GM21737 (cell line): Measurements from ENCODE around the gene TMEM115.
A peak's percentile ranks its signal among the peaks of the same experiment; 100 is the strongest.

Source experiments
- ATAC-seq: cut with Tn5 transposase; IDR thresholded peaks from one replicate; pipeline ENCODE4 v1.9.1; 2021; ENCODE audit warnings: mild to moderate bottlenecking, moderate library complexity; ENCODE audit not compliant: unreplicated experiment

The TMEM115 gene

GRCh38 chr3:50358911-50359759 lies at the start of gene TMEM115:
TSS of gene TMEM115 (minus strand) at chr3:50359521. CDS start at chr3:50359063, 458 bp downstream.
- ATAC-seq = peak; percentile 95

GRCh38 chr3:50408443-50408944 lies 49.2 kb upstream of the TMEM115 start:
- no peak for ATAC-seq

- ATAC-seq = no peak
These were observed 47.2 kb upstream of the TMEM115 start for GRCh38 chr3:50406487-50406886.

DNA sequence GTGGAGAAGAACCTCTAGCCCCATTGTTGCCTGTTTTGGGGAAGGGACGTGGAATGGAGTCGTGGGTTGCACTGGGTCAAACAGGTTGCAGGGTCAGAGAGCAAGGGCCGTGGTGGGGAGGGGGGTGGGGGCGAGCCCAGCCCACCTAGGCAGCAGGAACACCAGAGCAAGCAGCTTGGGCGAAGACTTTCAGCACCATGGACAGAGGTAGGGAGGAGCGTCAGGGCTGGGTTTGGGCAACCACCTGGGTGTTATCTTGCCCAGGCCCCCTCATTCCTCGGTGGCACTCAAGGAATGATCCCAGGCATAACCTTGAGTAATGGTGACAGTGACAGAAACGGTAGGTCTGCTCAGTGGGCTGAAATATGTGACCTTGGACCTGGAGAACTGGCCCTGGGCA lies 45.9 kb upstream of the TMEM115 start:
- ATAC-seq = no peak

- ATAC-seq = no peak
These were observed 42.8 kb upstream of the TMEM115 start for GRCh38 chr3:50401978-50402595.

GRCh38 chr3:50396502-50396901 lies 37.2 kb upstream of the TMEM115 start:
- ATAC-seq = no peak

DNA sequence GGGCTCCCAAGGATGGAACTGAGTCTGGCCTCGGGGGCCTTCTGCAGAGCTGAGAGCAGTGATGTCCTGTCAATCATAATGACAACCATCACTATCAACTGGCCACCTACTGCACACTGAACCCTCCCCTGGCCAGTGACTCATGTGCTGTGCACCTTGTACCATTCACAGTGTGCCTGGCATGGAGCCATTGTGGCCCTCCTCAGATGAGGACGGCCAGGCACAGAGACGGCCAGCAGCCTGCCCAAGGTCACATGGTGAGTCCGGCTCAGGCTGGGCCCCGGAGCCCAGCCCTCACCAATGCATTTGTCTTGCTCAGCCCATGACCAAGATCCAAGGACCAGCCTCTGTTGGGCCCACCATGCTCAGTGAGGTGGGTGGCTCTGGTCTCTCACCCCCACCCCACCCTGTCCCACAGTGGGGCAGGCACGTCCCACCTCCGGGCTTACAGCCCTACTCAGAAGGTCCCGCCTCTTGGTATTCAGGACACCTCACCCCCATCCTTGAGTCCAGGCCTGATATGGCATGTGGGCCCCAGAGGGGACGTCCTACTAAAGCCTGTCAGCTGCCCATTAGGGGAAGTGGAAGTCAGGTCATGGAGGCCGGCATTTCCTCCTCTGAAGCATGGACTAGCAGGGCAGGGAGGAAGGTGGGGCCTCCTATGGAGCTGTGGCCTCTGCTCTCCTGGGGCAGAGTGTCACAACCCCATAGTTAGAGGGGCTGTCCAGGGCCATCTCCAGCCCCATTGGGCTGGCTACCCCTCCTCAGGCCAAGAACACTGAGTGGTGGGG lies 35.9 kb upstream of the TMEM115 start:
- ATAC-seq = no peak

- no peak for ATAC-seq
These were observed 33.7 kb upstream of the TMEM115 start for GRCh38 chr3:50393061-50393460.

- ATAC-seq = no peak
These were observed 32.9 kb upstream of the TMEM115 start for GRCh38 chr3:50392101-50392715.

- ATAC-seq = no peak
These were observed 31.3 kb upstream of the TMEM115 start for GRCh38 chr3:50390508-50391224.

GRCh38 chr3:50389414-50389767 lies 30.1 kb upstream of the TMEM115 start:
- no peak for ATAC-seq

DNA sequence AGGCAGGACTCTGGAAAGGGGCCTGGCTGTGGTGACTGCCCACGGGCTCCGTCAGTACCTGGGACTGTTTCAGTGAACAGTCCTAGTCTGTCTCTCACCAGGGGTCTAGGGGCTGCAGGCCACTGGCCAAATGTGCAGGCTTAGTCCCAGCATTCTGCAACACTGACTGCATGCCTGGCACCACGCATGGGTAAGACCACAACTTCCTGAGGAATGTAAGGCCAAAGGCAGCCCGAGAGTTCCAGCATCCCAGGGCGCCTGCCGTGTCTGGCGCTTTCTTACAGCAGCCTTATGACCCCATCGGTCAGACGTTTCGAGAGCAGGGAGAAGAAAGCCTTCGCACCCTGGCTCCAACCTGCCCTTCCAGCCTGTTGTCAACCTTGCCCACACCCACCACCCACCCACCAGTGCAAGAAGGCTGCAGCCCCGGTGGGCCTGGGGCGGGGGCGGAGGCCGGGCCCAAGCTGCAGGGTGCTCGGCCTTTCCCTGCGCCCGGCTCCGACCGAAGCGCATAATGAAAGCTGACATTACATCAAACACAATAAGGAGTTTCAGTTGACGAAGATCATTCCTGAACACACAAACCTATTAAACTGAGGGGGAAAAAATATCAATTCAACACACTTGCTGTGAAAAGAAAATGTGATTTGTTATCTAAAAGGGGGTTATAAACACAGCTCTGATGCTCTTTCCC lies 29.5 kb upstream of the TMEM115 start:
- no peak for ATAC-seq

GRCh38 chr3:50388016-50388719 lies 28.8 kb upstream of the TMEM115 start:
- no peak for ATAC-seq

DNA sequence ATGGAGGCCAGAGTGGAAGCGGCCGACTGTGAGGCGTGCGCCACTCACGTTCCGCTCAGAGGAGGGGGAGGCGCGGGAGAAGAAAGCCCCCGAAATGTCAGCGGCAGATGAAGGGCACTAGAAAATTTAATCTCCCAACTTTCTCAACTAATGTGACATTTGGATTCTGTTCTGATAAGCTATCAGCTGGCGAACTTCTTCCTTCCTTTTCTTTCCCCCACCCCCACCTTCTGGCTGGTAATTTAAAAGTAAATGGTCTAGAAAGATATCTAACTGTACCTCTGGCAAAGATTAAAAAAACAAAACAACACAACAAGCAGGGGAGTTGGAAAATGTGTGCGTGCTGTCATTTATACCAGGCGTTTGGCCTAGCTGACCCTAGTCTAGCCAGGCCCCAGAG lies 26.4 kb upstream of the TMEM115 start:
- ATAC-seq = no peak

GRCh38 chr3:50383750-50384149 lies 24.4 kb upstream of the TMEM115 start:
- no peak for ATAC-seq

DNA sequence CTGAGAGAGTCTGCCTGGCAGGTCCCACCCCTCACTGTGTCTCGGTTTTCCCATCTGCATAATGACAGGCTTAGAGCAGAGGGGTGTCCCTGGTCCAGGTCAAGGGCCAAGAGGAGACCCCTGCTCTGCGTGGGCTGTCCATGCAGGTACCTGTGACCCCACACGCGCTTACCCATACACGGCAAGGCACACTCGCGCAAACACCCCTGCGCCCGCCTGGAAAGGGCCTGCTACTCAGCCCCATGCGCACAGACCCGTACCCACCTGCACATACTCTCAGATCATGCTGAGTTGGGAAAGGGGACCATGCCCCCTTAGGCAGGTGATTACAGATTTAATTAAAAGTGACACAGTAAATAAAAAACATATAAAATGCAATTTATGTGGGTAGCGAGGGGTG lies 23.4 kb upstream of the TMEM115 start:
- ATAC-seq = no peak

DNA sequence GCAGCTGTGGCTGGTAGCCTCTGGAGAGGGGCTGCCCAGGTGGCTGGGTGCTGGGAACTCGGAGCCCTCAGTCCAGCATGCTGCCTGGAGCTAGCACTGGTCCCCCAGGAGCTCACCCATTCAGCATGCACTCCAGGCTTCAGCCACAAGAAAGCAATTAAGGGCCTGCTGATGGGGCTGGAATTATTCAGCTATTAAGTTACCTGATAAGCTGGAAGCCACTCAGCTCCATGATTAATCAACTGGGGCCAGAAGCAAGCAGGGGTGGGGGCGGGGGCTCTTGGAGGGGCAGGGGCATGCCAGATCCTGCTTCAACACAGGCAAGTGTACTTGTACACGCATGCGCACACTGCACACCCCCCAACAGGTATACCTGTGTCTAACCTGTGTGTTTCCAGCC lies 22.1 kb upstream of the TMEM115 start:
- no peak for ATAC-seq

GRCh38 chr3:50380405-50381085 lies 21.2 kb upstream of the TMEM115 start:
- ATAC-seq = no peak

GRCh38 chr3:50378757-50379156 lies 19.4 kb upstream of the TMEM115 start:
- no peak for ATAC-seq
